Transverse colon (tissue), 3 donors: ENCODE data around the gene RPRD1A.

Source experiments
- POLR2A ChIP-seq: fragments of 450-650 bp; IDR thresholded peaks from one replicate; pipeline ENCODE4 v1.6.1; 2016; ENCODE audit warnings: antibody characterized with exemption, mild to moderate bottlenecking, moderate library complexity
- POLR2AphosphoS5 ChIP-seq, 3 donors: sonication (generic); formaldehyde crosslinking; IDR thresholded peaks; one replicate each; pipeline ENCODE4 v1.6.1; 2016; ENCODE audit warnings: antibody characterized with exemption in 3 of 3

- TF ChIP-seq POLR2A: no peak
- TF ChIP-seq POLR2AphosphoS5 (IDR thresholded peaks at IDR 0.05): no peak
Measured at GRCh38 chr18:36073676-36074075, 6.3 kb upstream of the RPRD1A start.
